PC-9 (cell line): Measurements from ENCODE around the gene GMDS. TPM values are rescaled to one million over a fixed set of nuclear protein-coding genes. Genes with fewer than 3 reads are reported as not detected.

Experiments used
- BruUV-seq: library from RNA; stranded (reverse); fragments of 400-500 nt; replicated peaks from 2 replicates; lab custom pipeline; 2021; lab: Mats Ljungman, UMichigan
- CTCF ChIA-PET: fragments of 300-600 bp; sonication (Branson Sonifier 250); formaldehyde crosslinking; loops from one replicate; lab custom pipeline; 2022; ENCODE audit warnings: antibody characterized with exemption; lab: Charles Lee
- POLR2A ChIA-PET: fragments of 300-600 bp; sonication (Branson Sonifier 250); formaldehyde crosslinking; loops from one replicate; lab custom pipeline; 2022; ENCODE audit warnings: antibody characterized with exemption; ENCODE audit not compliant: unreplicated experiment; lab: Charles Lee
- DNase-seq, 2 experiments: peaks; one replicate each; pipeline versions ENCODE4 v3.0.0 to v3.0.0-alpha.2; 2015 to 2022; ENCODE audit warnings: mixed read lengths in 1 of 2
- H2AFZ ChIP-seq: fragments of 200-600 bp; sonication (generic); 2 replicates; pipeline ENCODE4 v1.8.1; 2017; ENCODE audit warnings: antibody characterized with exemption
- H3F3A ChIP-seq: fragments of 200-600 bp; sonication (generic); 2 replicates; pipeline ENCODE4 v1.8.1; 2017; ENCODE audit warnings: antibody characterized with exemption, mild to moderate bottlenecking, low read depth; ENCODE audit not compliant: insufficient read depth
- H3K27ac ChIP-seq: fragments of 200-600 bp; sonication (generic); 2 replicates; pipeline ENCODE4 v1.6.1; 2016; ENCODE audit warnings: mixed run types
- H3K27me3 ChIP-seq: fragments of 200-600 bp; sonication (generic); 2 replicates; pipeline ENCODE4 v1.6.1; 2016; ENCODE audit warnings: low read depth, mixed run types; ENCODE audit not compliant: insufficient read depth
- H3K36me3 ChIP-seq: fragments of 200-600 bp; sonication (generic); 2 replicates; pipeline ENCODE4 v1.6.1; 2016; ENCODE audit warnings: low read depth, mixed run types
- H3K4me1 ChIP-seq: fragments of 200-600 bp; sonication (generic); replicated peaks from 2 replicates; pipeline ENCODE4 v1.6.1; 2016; ENCODE audit warnings: mixed run types; ENCODE audit not compliant: insufficient read depth
- H3K4me2 ChIP-seq: fragments of 200-600 bp; sonication (generic); 2 replicates; pipeline ENCODE4 v1.6.1; 2017; ENCODE audit warnings: mixed run types
- H3K4me3 ChIP-seq: fragments of 200-600 bp; sonication (generic); 2 replicates; pipeline ENCODE4 v1.6.1; 2016; ENCODE audit warnings: mixed run types
- H3K79me2 ChIP-seq: fragments of 200-600 bp; sonication (generic); 2 replicates; pipeline ENCODE4 v1.6.1; 2017; ENCODE audit warnings: low read depth, mixed run types
- H3K9me2 ChIP-seq: fragments of 200-600 bp; sonication (generic); 2 replicates; pipeline ENCODE4 v1.8.1; 2017; ENCODE audit warnings: mild to moderate bottlenecking; ENCODE audit not compliant: insufficient read depth
- H3K9me3 ChIP-seq: fragments of 200-600 bp; sonication (generic); 2 replicates; pipeline ENCODE4 v1.8.1; 2016; ENCODE audit warnings: low read depth; ENCODE audit not compliant: insufficient read depth
- H4K20me1 ChIP-seq: fragments of 200-600 bp; sonication (generic); 2 replicates; pipeline ENCODE4 v1.8.1; 2017; ENCODE audit not compliant: insufficient read depth
- CTCF ChIP-seq: fragments of 200-600 bp; sonication (generic); conservative IDR thresholded peaks from 2 replicates; pipeline ENCODE4 v1.6.1; 2017; ENCODE audit warnings: mixed run types, antibody characterized with exemption, mild to moderate bottlenecking, moderate library complexity
- EZH2 ChIP-seq: fragments of 200-600 bp; sonication (generic); IDR thresholded peaks from 2 replicates; pipeline ENCODE4 v1.8.0; 2017; ENCODE audit warnings: antibody characterized with exemption, low read depth
- intact Hi-C: fragments of 100-400 bp; cut with micrococcal nuclease; formaldehyde crosslinking; loops from one replicate; pipeline ENCODE4 v1.10.0; 2022; ENCODE audit not compliant: unreplicated experiment
- total RNA-seq: library from RNA; stranded (reverse); gene quantifications from 2 replicates; pipeline ENCODE4 v1.2.3, GENCODE V29; 2021

GMDS gene
- total RNA-seq, 1 experiment from 2014 or later = 30.1 TPM

- TF ChIP-seq CTCF = no peak
- Histone ChIP-seq H2AFZ (no peak overlapping the region), H3F3A (no peaks in the 10 kb centered on the region; the same call in 1 of the 2 replicates), H3K79me2 (0 out of 2 replicates have a peak, but pooled peaks cover 11% of the 10 kb centered on the region), H3K36me3 (no peaks in the 10 kb centered on the region), H3K9me2 (no peaks in the 10 kb centered on the region), H3K9me3 (no peaks in the 10 kb centered on the region), H3K4me3 (no peak overlapping the region), H3K27ac (peak overlapping the region; percentile 40), H3K4me2 (peak overlapping the region; percentile 46), H4K20me1 (no peaks in the 10 kb centered on the region; the same call in 1 of the 2 replicates), H3K27me3 (no peaks in the 10 kb centered on the region), H3K4me1 (peaks cover 16% of the 10 kb centered on the region)
- POLR2A ChIA-PET = interaction anchor here (0.8 kb wide), 1 partner anchor 701 kb away, joined by 9 read pairs; no protein-coding TSS in a partner anchor
- no TSS peak for BruUV-seq
- intact Hi-C loops = no loop called here
- CTCF ChIA-PET = no interaction called here
- DNase-seq = peak in 1 of 2 experiments; percentile 36
Measured at GRCh38 chr6:2225422-2226392, 19.7 kb downstream of the GMDS start.

- TF ChIP-seq EZH2 (no peak), CTCF (no peak)
- Histone ChIP-seq H3K9me3 (no peaks in the 10 kb centered on the region), H3F3A (no peaks in the 10 kb centered on the region; the same call in 1 of the 2 replicates), H3K79me2 (0 out of 2 replicates have a peak, but pooled peaks cover 11% of the 10 kb centered on the region), H3K27me3 (no peaks in the 10 kb centered on the region), H3K4me1 (peaks cover 16% of the 10 kb centered on the region), H2AFZ (no peak overlapping the region), H4K20me1 (no peaks in the 10 kb centered on the region; the same call in 1 of the 2 replicates), H3K4me3 (no peak overlapping the region), H3K4me2 (peak overlapping the region; percentile 46; the same call in 1 of the 2 replicates), H3K27ac (no peak overlapping the region), H3K36me3 (no peaks in the 10 kb centered on the region), H3K9me2 (no peaks in the 10 kb centered on the region)
- CTCF ChIA-PET = no interaction called here
- intact Hi-C loops = no loop called here
- DNase-seq = no peak
- POLR2A ChIA-PET = no interaction called here
- BruUV-seq = no TSS peak
Measured at GRCh38 chr6:2224847-2225382, 20.5 kb downstream of the GMDS start.

GRCh38 chr6:2222275-2222842 lies 23.0 kb downstream of the GMDS start:
- Histone ChIP-seq H3K36me3 (no peaks in the 10 kb centered on the region), H3K27me3 (no peaks in the 10 kb centered on the region), H2AFZ (no peak overlapping the region), H3K9me2 (no peaks in the 10 kb centered on the region), H3K27ac (no peak overlapping the region), H3F3A (no peaks in the 10 kb centered on the region; the same call in 1 of the 2 replicates), H3K9me3 (no peaks in the 10 kb centered on the region), H3K4me2 (peak overlapping the region; percentile 19; the same call in 1 of the 2 replicates), H4K20me1 (no peaks in the 10 kb centered on the region; the same call in 1 of the 2 replicates), H3K4me3 (no peak overlapping the region), H3K4me1 (peaks cover 16% of the 10 kb centered on the region), H3K79me2 (0 out of 2 replicates have a peak, but pooled peaks cover 18% of the 10 kb centered on the region)
- POLR2A ChIA-PET = no interaction called here
- CTCF ChIA-PET = no interaction called here
- BruUV-seq = no TSS peak
- no peak for DNase-seq
- no peak for TF ChIP-seq CTCF
- no peak for TF ChIP-seq EZH2
- intact Hi-C loops = no loop called here
